CD1c-positive myeloid dendritic cell (primary cell): ENCODE results near the gene SNAPC4.

ENCODE experiments used
- DNase-seq: peaks from one replicate; pipeline ENCODE4 v3.0.0-alpha.2; 2016; ENCODE audit errors: extremely low spot score

SNAPC4 gene, protein sequence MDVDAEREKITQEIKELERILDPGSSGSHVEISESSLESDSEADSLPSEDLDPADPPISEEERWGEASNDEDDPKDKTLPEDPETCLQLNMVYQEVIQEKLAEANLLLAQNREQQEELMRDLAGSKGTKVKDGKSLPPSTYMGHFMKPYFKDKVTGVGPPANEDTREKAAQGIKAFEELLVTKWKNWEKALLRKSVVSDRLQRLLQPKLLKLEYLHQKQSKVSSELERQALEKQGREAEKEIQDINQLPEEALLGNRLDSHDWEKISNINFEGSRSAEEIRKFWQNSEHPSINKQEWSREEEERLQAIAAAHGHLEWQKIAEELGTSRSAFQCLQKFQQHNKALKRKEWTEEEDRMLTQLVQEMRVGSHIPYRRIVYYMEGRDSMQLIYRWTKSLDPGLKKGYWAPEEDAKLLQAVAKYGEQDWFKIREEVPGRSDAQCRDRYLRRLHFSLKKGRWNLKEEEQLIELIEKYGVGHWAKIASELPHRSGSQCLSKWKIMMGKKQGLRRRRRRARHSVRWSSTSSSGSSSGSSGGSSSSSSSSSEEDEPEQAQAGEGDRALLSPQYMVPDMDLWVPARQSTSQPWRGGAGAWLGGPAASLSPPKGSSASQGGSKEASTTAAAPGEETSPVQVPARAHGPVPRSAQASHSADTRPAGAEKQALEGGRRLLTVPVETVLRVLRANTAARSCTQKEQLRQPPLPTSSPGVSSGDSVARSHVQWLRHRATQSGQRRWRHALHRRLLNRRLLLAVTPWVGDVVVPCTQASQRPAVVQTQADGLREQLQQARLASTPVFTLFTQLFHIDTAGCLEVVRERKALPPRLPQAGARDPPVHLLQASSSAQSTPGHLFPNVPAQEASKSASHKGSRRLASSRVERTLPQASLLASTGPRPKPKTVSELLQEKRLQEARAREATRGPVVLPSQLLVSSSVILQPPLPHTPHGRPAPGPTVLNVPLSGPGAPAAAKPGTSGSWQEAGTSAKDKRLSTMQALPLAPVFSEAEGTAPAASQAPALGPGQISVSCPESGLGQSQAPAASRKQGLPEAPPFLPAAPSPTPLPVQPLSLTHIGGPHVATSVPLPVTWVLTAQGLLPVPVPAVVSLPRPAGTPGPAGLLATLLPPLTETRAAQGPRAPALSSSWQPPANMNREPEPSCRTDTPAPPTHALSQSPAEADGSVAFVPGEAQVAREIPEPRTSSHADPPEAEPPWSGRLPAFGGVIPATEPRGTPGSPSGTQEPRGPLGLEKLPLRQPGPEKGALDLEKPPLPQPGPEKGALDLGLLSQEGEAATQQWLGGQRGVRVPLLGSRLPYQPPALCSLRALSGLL (N-terminal part only)

DNA sequence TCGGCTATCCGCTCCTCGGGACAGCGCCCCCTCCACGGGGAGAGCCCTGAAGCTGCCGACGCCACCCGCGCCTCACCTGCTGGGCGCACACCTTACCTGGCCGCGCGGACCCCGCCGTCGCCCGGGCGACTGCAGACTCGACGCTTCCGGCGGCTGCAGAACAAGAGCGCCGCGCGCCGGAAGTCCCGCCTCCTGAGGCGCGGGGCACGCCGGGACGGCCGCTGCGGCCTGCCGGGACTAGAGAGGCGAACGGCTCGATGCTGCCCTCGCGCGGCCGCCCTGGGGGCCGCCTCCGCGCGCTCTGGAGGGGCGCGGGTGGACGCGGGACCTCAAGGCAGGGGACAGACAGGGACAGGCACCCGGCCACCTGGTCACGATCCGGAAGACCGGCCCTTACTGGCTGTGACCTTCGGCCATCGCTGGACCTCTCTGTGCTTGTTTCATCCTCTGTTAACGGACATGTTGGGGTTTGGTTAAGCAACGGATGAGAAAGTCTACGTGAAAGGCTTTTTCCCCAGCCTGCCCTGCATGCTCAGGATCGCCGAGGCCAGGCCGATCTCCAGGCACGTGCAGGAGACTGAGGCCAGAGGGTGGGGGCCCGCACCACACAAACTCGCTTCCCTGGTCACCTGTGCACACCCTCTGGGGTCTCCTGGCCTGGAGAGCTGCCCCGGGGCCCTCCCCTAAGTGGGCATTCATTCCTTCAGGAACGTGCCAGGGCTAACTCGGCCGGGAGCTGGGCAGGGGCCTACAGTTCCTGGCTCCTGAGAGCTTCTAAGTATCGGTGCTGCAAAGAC, at the start of gene SNAPC4:
SNAPC4 (minus strand) TSS at position 133 of the 797 bp plus-strand sequence. CDS start 1,742 bp downstream, outside the sequence.
- DNase-seq, result peak; percentile 95

DNA sequence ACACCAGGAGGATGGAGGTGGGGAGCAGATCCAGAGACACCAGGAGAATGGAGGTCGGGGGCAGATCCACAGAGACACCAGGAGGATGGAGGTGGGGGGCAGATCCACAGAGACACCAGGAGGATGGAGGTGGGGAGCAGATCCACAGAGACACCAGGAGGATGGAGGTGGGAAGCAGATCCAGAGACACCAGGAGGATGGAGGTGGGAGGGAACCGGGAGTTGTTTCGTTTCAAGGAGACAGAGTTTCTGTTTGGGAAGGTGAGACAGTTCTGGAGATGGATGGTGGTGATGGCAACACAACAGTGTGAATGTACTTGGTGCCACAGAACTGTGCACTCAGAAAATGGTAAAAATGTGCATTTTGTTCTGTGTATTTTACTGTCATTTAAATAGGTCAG, 48.7 kb upstream of the SNAPC4 start:
- no peak for DNase-seq

DNA sequence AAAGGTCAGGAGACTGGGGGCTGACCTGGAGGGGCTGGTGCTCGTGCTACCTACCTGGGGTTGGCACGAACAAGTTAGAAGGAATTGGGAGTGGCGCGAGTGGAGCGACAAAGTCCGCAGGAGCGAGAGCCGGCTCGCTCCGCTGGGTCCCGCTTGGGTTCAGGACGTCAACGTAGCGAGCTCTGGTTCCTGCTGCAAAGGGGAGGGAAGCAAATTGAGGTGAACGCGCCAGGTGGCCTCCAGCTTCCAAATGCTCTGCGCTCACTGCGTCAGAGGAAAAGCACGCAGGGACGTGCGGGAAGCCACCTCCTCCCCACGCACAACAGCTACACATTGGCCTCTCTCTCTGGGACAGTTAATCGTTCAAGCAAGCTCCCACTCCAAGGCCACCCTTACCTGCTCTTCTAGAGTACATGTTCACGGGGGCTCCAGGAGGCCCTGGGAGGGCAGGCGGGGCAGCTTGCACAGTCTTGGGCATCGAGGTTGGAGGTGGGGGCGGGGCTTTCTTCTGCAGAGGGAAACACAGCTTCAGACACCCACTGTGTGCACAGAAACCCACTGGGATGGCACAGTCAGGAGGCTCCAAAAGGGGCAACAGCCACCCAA, 47.3 kb upstream of the SNAPC4 start:
- DNase-seq, result no peak

DNA sequence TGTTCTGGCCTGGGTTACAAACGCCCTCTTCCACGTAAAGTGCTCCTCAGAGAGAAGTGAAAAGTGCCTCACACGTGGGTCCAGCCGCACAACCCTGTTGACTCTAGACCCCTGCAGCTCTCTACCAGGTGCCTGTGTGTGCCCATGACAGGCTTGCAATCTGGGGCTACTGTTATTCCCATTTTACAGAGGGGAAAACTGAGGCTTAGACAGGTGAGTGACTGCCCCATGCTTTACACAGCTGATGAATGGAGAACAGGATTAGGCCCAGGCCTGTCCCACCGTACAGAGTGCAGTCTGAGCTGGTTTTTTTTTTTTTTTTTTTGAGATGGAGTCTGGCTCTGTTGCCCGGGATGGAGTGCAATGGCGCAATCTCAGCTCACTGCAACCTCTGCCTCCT, 45.8 kb upstream of the SNAPC4 start:
- DNase-seq, result no peak

DNA sequence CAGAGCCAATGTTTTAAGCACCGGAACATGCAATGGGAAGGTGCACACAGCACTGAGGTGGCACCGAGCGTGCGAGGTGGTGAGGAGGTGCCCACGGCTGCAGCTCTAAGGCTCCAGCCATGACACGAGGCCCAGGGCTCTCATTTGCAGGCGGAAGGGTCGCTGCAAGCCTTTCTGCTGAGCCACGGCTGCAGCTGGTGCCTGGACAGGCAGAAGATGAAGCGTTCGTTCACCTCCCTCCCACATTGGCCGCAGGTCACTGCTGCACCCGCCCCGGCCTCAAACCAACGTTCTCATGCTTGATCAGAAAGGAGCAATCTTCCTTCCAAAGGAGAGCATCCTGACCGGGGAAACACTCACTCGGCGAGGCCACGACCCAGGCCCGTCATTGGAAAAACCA, 44.1 kb upstream of the SNAPC4 start:
- DNase-seq, result no peak

DNA sequence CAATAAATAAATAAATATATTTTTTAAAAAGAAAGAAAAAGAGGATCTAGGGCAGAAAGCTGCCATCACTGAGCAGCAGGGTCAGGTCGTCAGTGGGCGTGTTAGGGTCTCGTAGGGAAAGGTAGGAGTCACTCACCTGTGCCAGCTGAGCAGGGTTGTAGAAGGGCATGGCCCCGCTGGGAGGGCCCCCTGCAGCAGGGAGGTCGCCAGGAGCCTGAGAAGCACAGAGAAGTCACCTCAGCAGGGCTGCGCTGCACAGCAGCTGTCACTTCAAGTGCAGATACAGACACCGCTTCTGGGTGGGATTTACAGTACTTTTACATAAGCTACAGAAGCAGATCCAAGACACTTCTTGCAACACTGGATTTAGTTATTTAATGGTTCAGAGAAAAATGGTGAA, 43.7 kb upstream of the SNAPC4 start:
- DNase-seq, result no peak

DNA sequence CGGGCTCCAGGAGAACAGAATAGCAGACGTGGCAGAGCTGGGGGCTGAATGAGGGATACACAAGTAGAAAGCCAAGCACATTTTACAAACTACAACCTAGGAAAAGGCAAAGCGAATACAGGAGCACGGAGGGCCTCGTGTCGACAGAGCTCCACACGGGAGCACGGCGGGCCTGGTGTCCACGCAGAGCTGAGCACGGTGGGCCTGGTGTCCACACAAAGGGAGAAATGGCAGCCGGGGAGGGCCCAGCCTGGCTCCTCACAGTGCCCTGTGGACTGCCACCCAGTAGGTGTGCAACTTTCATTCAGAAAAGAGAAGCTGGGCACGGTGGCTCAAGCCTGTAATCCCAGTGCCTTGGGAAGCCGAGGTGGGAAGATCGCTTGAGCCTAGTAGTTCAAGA, 43.1 kb upstream of the SNAPC4 start:
- DNase-seq, result no peak

DNA sequence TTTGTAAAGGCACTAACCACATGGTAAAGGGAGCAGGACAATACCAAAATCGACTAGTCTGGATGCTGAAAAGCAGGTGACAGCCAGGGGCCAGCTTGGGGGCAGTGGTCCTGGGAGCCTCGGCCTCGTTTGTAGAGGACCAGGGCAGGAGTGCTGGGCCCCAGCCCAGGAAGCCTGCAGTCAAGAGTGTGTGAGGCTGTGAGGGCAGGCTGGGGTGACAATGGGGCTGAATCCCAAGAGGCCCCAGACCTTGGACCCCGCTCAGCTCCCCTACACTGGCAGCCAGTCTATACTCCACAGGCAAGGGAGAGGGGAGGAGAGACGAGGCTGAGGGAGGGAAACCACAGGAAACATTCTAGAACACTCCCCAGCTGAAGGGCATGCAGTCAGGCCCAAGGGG, 42.3 kb upstream of the SNAPC4 start:
- DNase-seq, result no peak

DNA sequence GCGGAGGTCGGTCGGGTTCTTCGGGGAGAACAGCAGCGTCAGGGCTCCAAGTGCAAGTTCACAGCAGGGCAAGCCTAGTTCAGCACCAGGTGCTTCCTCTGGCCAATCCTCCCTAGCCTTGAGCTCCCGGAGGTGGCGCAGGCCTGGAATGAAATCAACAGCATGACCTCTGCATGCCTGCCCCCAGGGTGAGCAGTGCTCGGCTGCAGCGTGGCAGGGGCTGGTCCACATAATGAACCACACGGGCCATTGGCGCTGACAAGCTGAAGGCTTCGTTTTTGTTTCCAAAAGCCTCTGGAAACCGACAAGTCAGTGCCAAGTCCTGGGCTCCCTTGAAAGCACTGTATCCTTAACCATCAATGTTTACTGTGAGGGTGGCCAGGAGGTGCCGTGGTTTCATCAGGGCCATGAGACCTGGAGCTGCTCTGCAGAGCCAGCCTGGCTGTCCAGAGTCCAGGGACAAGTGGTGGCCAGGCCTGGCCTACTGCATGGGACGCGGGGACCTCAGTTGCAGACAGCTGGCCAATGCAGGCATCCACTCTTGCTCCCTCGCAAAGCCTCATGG, 41.8 kb upstream of the SNAPC4 start:
- no peak for DNase-seq

DNA sequence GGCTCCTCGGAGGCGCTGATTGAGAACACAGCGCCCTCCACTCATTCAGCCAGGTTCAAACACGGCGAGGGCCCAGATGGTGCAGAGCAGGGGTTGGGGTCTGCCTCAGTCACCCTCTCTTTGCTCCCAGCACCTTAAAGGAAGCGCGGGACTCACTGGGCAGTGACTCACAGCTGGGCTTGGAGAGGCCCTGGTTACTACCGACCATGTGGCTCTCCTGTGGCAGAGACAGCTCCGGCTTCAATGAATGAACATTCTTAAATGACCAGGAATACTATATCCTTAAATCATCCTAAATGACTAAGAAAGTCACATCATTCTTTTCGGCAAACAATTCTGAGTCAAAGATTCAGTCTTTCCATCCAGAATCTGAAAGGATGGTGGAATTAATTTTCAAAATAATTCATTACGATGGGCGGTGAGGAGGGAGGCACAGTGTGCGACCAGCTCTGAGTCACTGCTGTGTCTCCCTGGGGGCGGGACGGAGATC, 41.3 kb upstream of the SNAPC4 start:
- no peak for DNase-seq

DNA sequence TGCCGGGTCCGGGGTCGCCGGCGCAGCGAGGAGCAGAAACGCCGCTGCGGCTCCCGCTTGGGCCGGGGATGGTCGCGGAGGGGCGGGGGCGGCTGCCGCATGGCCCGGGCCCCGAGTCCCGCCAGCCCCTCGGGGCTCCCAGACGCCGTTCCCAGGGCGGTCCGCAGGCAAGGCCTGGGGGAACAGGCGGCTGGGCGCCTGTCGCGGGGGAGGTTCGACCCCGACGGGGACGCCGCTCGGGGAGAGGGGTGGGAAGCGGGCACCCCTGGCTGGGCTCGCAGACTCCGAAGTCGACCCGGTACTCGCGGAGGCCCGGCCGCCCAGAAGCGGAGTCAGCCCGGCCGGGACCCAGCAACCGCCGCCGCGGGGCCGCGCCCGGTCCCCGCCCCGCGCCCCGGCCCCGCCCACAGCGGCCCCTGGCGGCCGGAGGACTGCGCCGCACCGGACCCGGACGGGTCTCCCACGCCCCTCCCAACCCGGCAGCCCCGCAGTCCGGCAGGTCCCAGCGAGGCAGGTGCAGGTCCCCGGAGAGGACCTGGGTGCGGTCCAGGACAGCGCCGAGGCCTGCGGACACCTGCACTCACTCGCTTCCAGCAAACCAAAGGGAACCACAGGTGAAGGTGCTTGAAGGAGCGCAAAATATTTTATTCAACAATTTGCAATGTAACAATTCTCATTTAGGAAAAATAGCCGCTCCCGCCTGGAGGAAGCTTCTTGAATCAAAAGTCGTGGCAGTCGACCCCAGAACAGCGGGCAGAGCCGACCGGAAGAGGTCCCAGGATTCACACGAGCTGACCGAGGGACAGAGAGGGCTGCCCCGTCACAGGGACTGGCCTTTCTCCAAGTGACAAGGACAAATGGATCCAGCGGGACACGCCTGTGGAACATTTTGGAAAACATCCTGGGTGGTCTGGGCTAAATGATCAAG, 39.8 kb upstream of the SNAPC4 start, which contains the start of gene INPP5E:
INPP5E (minus strand) TSS at position 365 of the 928 bp plus-strand sequence. CDS start 426 bp downstream, outside the sequence.
- DNase-seq, result peak; percentile 83

DNA sequence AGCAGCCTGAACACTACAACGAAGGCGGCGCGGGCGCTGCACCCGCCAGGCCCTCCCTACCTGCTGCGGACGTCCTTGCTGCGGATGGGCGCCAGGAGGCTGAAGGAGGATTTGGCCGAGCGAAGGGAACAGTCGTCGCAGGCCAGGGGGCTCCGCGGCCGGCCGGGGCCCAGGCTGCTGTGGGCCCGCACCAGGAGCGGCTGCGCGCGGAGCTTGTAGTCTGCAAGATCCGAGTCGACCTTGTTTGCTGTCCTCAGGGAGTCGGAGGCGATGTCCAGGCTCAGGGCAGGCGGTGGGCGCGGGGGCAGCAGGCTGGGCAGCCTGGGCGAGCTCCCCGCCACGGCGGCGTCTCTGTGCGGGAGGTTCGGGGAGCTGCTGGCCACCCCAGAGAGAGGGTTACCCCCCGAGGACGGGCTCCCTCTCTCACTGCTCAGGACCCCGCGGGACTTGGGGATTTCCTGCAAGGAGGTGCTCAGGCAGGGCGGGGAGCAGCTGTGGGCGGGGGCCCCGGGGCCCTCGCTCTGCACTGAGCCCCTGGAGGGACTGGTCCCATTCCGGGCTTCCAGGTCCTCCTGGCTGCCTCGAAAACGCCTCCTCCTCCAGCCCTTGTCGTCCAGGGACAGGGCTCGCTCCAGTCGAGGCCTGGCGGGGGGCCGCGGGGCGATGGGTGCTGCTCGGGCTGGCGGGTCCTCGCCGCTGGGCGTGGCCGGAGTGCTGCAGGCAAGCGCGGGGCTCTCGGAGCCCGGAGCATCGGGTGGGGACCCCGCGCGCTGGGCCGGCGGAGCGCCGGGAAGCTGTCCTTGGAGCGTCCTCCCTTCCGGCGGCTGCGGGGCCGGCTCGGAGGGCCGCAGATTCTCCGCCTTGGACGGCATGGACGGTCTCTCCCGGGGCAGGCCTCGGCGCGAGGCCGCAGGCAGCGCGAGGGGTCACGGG, 38.8 kb upstream of the SNAPC4 start:
- peak; percentile 33 for DNase-seq

DNA sequence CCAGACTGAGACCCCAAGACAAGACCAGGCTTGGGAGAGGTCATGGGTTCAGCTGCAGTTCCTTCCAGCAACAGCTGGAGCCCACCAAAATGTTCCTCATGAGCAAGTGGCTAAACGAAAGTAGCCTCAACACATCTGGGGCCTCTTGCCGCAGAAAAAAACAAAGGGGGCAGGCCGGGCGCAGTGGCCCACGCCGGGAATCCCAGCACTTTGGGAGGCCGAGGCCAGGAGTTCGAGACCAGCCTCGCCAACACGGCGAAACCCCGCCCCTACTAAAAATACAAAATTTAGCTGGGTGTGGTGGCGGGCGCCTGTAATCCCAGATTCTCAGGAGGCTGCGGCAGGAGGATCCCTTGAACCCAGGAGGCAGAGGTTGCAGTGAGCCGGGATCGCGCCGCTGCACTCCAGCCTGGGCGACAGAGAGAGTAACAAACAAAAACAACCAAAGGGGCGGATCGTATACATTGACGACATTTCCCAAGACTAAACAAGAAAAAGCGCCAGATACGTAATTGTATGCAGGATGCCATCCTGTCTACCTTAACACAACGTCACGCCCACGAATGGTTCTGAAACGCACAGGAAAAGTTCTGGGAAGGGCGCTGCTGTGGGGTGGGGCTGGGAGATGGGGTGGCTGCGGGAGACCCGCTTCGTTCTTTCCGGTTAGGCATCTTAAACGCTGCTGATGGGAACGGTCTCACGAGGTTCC, 38.0 kb upstream of the SNAPC4 start:
- no peak for DNase-seq

DNA sequence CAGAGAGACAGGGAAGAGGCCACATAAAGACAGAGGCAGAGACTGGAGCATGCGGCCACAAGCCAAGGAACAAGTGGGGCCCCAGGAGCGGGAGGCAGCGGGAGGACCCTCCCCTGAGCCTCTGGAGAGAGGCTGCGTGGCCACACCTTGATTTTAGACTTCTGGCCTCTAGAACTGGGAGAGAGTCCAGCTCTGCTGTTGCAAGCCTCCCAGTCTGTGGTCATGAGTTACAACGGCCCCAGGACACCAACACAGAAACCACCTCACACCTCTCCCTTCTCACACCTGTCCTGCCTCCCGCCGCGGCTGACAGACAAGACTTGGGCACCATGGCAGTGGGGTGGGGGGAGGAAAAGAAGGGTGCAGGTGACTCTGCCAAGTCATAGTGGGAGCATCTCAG, 37.5 kb upstream of the SNAPC4 start:
- no peak for DNase-seq

DNA sequence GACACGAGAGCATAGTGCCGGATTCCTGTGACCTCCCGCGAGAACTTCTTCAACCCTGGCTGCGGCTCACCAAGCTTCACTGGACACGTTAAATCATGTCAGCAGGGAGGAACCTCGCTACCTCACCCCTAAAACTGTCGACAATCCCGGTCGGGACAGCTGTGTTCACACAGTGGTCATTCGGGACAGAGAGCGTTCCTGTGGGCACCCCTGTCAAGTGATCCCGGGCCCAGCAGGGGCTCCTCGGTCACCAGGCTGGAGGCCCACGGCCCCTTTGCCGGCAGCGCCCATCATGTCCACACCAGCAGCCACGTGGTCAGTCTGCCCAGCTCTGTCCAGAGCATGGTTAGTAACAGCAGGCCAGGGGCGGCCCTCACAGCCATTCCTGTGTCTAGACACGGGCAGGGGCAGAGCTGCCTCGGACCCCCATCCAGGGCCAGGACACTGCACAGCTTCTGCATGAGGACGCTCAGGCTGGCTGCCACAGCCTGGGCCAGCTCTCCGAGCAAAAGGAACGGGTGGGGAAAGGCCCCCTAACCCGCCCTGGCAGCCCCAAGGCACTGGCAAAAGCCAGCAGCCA, 36.2 kb upstream of the SNAPC4 start:
- no peak for DNase-seq

DNA sequence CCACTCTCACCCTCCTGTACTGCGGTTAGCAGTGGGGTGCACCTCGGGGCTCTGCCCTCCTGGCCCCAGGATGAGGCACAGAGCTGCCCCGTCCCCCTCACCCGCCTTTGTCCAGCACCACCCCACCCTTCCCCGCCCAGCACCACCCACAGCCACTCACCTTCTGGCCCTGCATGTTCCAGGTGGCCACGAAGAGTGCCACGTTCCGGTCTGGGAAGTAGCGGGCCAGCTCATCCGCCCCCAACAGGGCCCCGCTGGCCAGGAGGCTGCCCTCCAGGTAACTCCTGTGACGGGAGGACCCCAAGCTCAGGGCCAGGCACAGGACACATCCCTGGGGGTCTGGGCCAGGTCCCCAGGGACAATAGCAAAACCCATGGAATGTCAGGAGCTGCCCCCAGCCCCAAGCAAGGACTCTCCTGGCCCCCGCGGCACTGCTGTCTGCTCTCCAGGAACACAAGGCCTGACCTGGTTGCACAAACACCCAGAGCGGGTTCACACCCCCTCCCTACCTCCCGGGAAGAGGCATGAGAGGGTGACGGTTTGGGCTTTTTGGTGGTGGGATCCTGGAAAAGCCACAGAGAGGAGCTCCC, 34.7 kb upstream of the SNAPC4 start:
- DNase-seq, result no peak
